Stimulated activated CD8-positive, alpha-beta memory T cell treated with anti-CD3 and anti-CD28 coated beads, Interleukin-4, amount 100 ng/mL, for 48 hours (primary cell): Measurements from ENCODE around the gene TMEM207.
A peak's percentile ranks its signal among the peaks of the same experiment; 100 is the strongest.
"Not testable (repeated sequence)": the region's sequence is repeated elsewhere in the genome, so short reads cannot be mapped to it uniquely, and the experiment has no call there.

Experiments
- DNase-seq: peaks from one replicate; pipeline ENCODE4 v3.0.0-alpha.2; 2020

The TMEM207 gene

DNA sequence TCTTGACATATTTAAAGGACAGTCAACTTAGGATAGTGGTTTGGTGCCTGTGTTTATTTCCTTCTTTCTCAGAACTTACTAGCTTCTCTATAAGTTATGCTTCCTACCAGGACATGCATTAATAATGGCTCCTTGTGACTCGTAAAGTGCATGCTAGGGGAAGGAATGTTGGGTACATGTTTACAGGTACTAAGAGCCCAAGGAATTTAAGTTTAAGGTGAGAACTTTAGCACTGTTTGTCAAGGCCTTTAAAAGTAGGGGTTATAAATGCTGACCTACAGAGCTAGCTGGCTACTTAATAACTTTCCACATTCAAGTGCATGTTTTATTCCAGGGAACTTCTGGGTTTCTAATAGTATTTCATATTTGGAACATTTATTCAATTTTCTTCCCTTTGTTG is at the start of gene TMEM207:
Gene TMEM207 (minus strand): TSS at position 101 of the 400 bp plus-strand sequence. CDS start 92 bp downstream, at position 9.
- no peak for DNase-seq

DNA sequence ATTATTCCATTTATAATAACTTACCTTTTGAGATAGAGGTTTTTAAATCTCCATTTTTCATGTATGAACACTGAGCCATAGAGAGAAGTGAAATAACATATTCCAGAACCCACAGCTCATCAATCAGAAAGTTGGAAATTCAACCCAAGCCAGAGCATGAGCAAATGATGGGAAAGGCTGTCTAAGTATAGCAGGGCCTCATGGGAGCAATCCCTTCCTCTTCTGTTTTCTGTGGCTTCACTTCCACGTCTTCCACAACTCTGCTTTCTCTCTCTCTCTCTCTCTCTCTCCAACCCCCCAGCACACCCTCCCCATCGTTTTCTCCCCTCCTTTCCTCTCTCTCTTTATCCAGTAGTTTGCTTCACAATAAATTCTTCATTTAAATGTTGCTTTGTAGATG is 49.4 kb upstream of the TMEM207 start:
- DNase-seq, result no peak

DNA sequence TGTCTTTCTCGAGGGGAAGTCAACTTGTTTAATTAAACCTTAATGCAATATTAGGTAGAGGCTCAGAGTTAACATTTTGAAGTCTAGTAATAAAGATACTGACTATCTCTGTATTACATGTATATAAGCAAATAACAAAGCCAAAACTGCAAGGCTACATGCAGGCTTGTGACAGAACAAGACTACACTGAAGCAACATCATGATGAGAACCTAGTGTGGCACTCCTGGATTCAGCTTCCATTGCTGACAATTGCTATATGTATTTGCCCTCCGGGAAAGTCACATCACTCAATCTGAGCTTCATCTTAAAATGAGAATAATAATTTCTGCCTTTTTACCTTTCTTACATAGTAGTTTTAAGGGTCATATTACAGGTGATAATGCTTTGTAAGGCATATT is 48.6 kb upstream of the TMEM207 start:
- no peak for DNase-seq

- DNase-seq, result no peak
Measured at GRCh38 chr3:190497811-190498210, 48.1 kb upstream of the TMEM207 start.

GRCh38 chr3:190496859-190497258 is 47.2 kb upstream of the TMEM207 start:
- DNase-seq, result no peak

DNA sequence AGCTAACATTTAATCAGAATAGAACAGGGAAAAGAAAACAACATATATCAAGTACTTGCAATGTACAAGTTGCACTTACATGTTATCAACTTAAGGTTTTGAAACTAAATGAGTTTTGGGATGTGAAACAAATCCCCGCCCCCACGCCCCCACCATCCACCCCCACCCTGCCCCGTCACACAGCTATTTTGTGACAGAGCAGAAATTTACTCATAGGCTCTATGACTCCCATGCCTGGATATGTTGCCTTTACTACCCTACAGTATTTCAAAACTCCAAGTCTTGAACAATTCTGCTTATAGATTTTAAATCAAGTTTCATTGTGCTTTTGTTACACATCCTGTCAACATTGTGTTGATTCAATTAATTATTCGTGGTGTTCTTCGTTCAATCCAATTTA is 46.1 kb upstream of the TMEM207 start:
- no peak for DNase-seq

DNA sequence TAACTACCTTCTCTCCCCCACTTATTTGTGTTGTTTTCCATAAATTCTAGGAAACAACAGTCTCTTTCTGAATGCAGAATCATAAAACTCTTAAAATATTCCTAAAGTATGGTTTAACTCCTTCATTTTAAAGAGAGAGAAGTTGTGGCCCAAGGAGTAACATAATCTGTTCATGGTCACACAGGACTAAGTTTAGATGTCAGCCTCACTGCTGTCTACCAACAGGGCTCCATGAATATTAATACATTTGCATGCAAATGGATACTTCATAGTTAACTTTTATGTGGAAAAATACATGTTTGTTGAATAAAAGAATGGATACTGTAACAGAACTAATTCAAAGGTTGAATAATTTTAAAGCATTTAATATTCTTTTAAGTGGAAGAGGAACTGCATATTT is 45.7 kb upstream of the TMEM207 start:
- DNase-seq, result no peak

DNA sequence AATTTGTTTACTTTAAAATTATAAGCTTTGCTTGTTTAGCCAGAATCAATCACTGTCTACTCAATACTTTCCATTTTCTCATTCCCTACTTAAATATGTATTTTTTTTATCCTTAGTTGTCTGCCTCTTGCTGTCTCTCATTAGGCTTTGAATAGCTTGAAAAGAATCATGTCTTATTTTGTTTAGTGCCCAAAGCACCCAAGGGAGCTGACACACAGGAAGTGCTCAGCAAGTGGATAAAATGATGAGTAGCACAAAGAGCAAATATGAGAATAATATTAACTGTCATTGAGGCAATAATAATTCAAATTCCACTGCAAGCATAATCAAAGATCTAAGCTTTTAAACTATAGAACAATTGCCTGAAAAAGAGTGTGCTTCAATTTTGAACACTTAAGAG is 45.2 kb upstream of the TMEM207 start:
- no peak for DNase-seq

DNA sequence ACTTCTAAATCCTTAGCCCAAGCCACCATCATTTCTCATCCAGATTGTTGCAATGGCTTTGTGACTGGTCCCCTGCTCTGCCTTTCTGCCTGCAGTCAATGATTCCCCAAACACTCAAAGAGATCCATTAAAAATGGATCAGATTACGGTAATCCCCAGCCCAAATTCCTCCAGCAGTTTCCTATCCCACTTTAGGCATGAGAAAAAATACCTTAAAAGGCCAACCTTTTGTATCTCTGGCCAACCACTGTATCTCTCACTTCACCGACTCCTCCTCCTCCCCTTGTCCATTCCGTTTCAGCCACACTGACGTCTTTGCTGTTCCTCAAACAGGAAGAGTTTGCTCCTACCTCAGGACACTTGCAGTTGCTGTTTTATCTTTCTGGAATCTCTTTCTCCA is 43.3 kb upstream of the TMEM207 start:
- DNase-seq, result no peak

DNA sequence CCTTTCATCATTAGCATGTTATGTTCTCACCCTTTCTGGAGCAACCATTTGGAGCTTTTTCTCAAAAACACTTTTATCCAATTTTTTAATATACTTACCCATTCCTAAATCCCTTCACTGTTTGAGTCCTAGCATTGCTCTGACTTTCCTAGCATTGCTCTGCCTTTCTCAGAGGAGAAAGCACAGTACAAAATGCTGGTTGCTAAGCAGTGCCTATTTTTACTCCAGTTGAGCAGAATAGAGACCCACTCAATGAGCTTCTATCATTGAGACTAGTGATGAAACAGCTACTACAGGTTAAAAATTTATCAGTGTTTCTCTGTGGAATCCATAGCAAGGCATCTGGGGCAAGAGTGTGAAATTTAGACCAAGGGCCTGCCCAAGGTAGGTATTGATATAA is 42.4 kb upstream of the TMEM207 start:
- DNase-seq, result no peak

- DNase-seq, result peak; percentile 46
Measured at GRCh38 chr3:190491533-190492054, 41.9 kb upstream of the TMEM207 start.

DNA sequence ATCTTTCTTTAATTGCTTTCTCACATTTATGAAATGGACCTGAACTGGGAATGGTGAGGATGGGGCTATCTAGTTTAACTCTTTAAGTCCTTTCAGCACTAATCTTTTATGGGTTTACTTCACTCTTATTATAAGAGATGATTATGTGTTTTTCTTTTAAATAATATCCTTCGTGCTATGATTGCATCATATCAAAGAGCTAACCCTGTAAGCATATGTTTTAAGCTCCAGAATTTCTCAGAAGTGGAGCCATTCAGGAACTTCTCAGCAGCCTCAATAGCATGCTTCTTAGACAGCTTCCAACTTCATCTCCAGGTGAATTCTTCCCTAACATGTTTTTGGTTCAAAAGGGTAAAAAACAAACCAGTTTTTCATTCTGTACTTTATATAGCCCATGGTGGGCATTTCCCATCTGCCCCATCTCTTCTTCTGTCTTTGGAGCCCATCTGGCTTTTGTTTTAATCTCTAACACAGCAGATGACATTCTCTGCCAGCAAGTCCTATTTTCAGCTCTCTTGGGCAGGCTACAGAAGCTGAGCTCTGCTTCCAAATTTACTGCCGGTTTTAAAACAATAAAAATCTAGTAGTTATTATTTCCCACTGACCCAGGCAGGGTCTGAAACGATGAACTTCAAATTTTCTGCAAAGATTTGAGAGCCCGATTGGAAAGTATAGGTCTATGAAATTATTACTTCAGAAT is 37.4 kb upstream of the TMEM207 start:
- DNase-seq, result no peak

- no peak for DNase-seq
Measured at GRCh38 chr3:190486533-190486864, 36.8 kb upstream of the TMEM207 start.

DNA sequence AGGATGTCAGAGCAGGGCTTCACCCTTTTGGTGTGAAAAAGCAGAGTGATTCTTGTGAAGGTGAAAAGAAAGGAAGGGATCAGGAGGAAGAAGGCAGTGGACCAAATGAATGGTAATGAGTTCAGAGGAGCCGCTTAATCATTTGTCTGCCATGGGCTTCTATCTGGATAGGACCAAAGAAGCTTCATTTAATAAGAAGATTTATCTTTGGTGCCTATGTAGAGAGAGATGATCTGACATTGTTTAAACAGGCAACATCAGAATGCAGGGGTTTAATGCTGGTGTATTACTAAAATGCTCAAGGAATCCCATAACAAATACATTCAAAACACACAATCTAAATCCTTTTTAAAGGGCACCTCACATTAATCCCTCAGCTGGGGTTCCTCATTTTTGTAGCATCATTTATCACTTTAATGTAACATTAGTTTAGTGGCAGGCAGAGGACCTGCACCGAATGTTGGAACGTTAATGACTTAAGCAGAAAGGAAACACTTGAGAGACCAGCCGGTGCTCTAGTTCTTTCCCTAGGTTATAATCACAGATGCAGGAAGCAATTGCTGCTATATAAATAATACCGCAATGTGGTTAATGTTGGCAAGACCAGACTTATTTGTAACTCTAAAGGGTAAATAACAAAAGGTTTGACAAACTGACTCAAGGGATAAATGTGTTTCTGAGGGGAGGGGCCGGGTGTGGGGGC is 36.3 kb upstream of the TMEM207 start:
- DNase-seq, result no peak

DNA sequence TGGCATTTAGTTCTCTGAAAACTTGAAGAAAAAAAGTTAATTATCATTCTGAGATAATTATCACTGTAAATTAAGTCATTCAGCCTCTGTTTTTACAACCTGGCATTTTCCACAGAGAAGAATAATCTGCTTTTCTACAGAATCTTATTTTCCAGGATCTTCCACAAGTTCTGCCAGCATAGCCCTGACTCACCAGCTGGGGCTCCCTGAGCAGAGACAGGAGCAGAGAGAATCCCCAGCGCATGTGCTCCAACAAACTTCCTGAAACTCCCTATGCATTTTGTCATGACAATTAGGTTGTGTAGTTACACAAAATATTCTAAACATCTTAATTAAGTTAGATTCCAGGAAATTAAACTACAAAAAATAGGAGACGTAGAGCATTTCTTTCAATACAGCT is 32.1 kb upstream of the TMEM207 start:
- no peak for DNase-seq

DNA sequence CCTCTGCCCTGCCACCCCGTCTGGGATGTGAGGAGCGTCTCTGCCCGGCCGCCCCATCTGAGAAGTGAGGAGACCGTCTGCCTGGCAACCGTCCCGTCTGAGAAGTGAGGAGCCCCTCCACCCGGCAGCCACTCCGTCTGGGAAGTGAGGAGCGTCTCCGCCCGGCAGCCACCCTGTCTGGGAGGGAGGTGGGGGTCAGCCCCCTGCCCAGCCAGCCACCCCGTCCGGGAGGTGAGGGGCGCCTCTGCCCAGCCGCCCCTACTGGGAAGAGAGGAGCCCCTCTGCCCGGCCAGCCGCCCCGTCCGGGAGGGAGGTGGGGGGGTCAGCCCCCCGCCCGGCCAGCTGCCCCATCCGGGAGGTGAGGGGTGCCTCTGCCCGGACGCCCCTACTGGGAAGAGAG is 23.6 kb upstream of the TMEM207 start:
- DNase-seq, result not testable (repeated sequence)

- DNase-seq, result no peak
Measured at GRCh38 chr3:190467922-190468321, 18.2 kb upstream of the TMEM207 start.

DNA sequence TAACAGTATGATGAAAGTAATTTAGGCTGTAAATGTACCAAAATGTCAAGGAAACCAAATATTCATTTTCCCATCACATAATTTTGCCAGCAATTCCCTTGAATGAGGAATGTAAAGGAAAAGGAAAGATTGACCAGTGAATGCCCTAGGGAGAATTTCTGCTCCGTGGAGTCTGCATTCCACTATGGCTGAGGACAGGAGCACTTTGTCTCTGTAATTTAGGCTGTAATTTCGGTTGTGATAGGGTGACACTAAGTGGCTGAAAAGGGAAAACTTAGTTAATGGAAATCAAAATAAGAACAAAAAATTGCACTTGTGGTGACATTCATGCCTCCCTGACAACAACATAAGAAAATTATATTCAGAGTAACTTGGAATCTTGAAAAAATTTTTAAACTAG is 8.3 kb upstream of the TMEM207 start:
- no peak for DNase-seq

- DNase-seq, result no peak
Measured at GRCh38 chr3:190456770-190457169, 7.1 kb upstream of the TMEM207 start.

GRCh38 chr3:190455828-190456227 is 6.1 kb upstream of the TMEM207 start:
- DNase-seq, result no peak

GRCh38 chr3:190448256-190448655 is 1.4 kb downstream of the TMEM207 start:
- DNase-seq, result no peak

GRCh38 chr3:190446573-190447279 is 3.0 kb downstream of the TMEM207 start:
- no peak for DNase-seq

DNA sequence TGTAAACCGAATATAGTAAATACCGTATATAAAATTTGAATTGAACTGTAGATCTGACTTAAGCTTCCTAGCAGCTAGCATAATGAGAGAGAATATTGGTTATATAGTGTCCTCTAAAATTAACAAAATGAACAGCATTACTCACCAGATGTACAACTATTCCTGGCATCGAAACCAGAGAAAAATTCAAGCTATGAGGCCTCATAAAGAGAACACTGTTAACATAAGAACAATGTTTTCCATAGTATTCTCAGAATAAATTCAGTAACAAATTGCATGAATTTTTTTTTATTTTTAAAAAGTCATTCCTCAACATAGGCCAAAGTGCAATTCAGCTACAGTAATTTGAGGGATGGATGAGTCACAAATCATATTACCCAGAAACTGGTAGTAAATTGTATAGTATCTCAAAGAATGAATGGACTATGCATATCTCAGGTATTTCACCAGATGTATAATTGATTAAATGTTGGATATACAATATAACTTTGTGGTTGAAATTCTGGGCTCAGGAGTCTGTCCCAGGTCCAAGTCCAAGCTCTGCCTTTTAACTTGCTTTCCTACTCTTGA is 5.0 kb downstream of the TMEM207 start:
- DNase-seq, result no peak

- no peak for DNase-seq
Measured at GRCh38 chr3:190444006-190444405, 5.7 kb downstream of the TMEM207 start.
